Measurements from ENCODE around the gene OSM.
"Not testable (repeated sequence)": the region's sequence is repeated elsewhere in the genome, so short reads cannot be mapped to it uniquely, and the experiment has no call there.

Gene OSM

GRCh38 chr22:30222321-30222720 is 44.3 kb downstream of the OSM start:
- DNase-seq = no peak

GRCh38 chr22:30221121-30221992 is 45.3 kb downstream of the OSM start:
- DNase-seq = peak; percentile 57

- DNase-seq = no peak
Measured at GRCh38 chr22:30220338-30221012, 46.2 kb downstream of the OSM start.

- DNase-seq = no peak
Measured at GRCh38 chr22:30219668-30220278, 46.9 kb downstream of the OSM start.

GRCh38 chr22:30219049-30219654 is 47.5 kb downstream of the OSM start:
- no peak for DNase-seq

- no peak for DNase-seq
Measured at GRCh38 chr22:30217698-30218560, 48.7 kb downstream of the OSM start.

- no peak for DNase-seq
Measured at GRCh38 chr22:30216710-30217109, 49.9 kb downstream of the OSM start.

GRCh38 chr22:30216272-30216671 is 50.4 kb downstream of the OSM start:
- not testable (repeated sequence) for DNase-seq

- DNase-seq = no peak
Measured at GRCh38 chr22:30214703-30215407, 51.8 kb downstream of the OSM start.

- no peak for DNase-seq
Measured at GRCh38 chr22:30212996-30213441, 53.6 kb downstream of the OSM start.
